Fibroblast of lung (primary cell): ENCODE data around the gene SURF1. TPM values are rescaled to one million over a fixed set of nuclear protein-coding genes. Genes with fewer than 3 reads are reported as not detected.
"Not testable (repeated sequence)": the region's sequence is repeated elsewhere in the genome, so short reads cannot be mapped to it uniquely, and the experiment has no call there.

Experiments used
- DNase-seq, 2 donors: peaks; one replicate each; pipeline versions ENCODE4 v3.0.0 to v3.0.0-alpha.2; 2010; ENCODE audit warnings: low read depth in 2 of 2
- H2AFZ ChIP-seq: 2 replicates; pipeline ENCODE4 v1.5.1; 2012; ENCODE audit warnings: low read length, control low read depth, inconsistent platforms
- H3K27ac ChIP-seq: 2 replicates; pipeline ENCODE4 v1.5.1; 2011; ENCODE audit warnings: low read length, control low read depth; ENCODE audit not compliant: insufficient read depth
- H3K27me3 ChIP-seq: 2 replicates; pipeline ENCODE4 v1.5.1; 2011; ENCODE audit warnings: mild to moderate bottlenecking, low read length; ENCODE audit not compliant: control insufficient read depth, insufficient read depth
- H3K36me3 ChIP-seq: 2 replicates; pipeline ENCODE4 v1.5.1; 2011; ENCODE audit warnings: low read length; ENCODE audit not compliant: control insufficient read depth, insufficient read depth
- H3K4me1 ChIP-seq: 2 replicates; pipeline ENCODE4 v1.5.1; 2011; ENCODE audit warnings: low read length; ENCODE audit not compliant: control insufficient read depth, insufficient read depth; ENCODE audit errors: extremely low read depth
- H3K4me2 ChIP-seq: 2 replicates; pipeline ENCODE4 v1.5.1; 2011; ENCODE audit warnings: low read length, control low read depth; ENCODE audit not compliant: insufficient read depth; ENCODE audit errors: extremely low read depth
- H3K4me3 ChIP-seq, 4 experiments: fragments of 200-600 bp in 1 of 4; sonication (generic) in 1 of 4; replicated peaks in 1 of 4; 2 replicates each; pipeline ENCODE4 v1.5.1; 2011 to 2016; ENCODE audit warnings: low read length in 4 of 4, low read depth in 3 of 4, mild to moderate bottlenecking in 3 of 4, control low read depth in 2 of 4, inconsistent platforms in 1 of 4, mixed read lengths in 1 of 4; ENCODE audit not compliant: insufficient read depth in 1 of 4; ENCODE audit errors: control extremely low read depth in 1 of 4
- H3K79me2 ChIP-seq: 2 replicates; pipeline ENCODE4 v1.5.1; 2012; ENCODE audit warnings: mild to moderate bottlenecking, low read length, inconsistent platforms; ENCODE audit not compliant: control insufficient read depth, insufficient read depth
- H3K9ac ChIP-seq: 2 replicates; pipeline ENCODE4 v1.5.1; 2011; ENCODE audit warnings: mild to moderate bottlenecking, low read length, control low read depth; ENCODE audit not compliant: insufficient read depth
- H3K9me3 ChIP-seq: 2 replicates; pipeline ENCODE4 v1.5.1; 2012; ENCODE audit warnings: low read depth, low read length; ENCODE audit not compliant: control insufficient read depth, insufficient read depth
- H4K20me1 ChIP-seq: 2 replicates; pipeline ENCODE4 v1.5.1; 2011; ENCODE audit warnings: low read length; ENCODE audit not compliant: control insufficient read depth, insufficient read depth; ENCODE audit errors: extremely low read depth
- EZH2 ChIP-seq: IDR thresholded peaks from 2 replicates; pipeline ENCODE4 v1.5.1; 2012; ENCODE audit warnings: low read length, control low read depth, mild to moderate bottlenecking; ENCODE audit errors: missing control alignments
- polyA plus RNA-seq, 2 donors: library from polyadenylated mRNA; depleted of rRNA in 1 of 2; stranded (reverse) in 1 of 2; unstranded in 1 of 2; fragments of >200 nt; gene quantifications; 2 replicates each; pipeline ENCODE4 v1.2.1, GENCODE V29; 2011 to 2012; ENCODE audit warnings: missing spikeins in 1 of 2
- total RNA-seq: library from RNA; depleted of rRNA; stranded (reverse); fragments of >200 nt; gene quantifications from 2 replicates; pipeline ENCODE4 v1.2.1, GENCODE V29; 2014
- TF ChIP-seq, protein P1 (sequence below), 2 donors: IDR thresholded peaks in 1 of 2; conservative IDR thresholded peaks in 1 of 2; 1 replicate in 1 of 2; 2 replicates in 1 of 2; pipeline ENCODE4 v1.5.1; 2011 to 2012; ENCODE audit warnings: low read length in 2 of 2, control low read depth in 1 of 2, inconsistent platforms in 1 of 2, low read depth in 1 of 2, mild to moderate bottlenecking in 1 of 2

SURF1 gene
- total and polyA plus RNA-seq, 2 donors (not counting 1 experiment from before 2014, with no cell fraction given), result 27.9 to 31.7 TPM

DNA sequence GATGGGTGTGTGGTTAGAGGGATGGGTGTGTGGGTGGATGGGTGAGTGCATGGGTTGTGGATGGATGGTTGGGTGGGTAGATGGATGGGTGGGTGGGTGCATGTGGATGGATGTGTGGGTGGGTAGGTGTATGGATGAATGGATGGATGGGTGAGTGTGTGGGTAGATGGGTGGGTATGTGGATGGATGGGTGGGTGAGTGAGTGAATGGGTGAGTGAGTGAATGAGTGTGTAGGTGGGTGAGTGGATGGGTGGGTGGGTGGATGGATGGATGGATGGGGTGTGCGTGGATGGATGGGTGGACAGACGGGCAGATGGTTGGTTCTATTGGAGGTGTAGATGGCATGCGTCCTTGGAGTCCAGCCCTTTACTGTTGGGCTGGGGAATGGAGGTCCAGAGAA, 37.1 kb upstream of the SURF1 start:
- TF ChIP-seq, protein P1, sequence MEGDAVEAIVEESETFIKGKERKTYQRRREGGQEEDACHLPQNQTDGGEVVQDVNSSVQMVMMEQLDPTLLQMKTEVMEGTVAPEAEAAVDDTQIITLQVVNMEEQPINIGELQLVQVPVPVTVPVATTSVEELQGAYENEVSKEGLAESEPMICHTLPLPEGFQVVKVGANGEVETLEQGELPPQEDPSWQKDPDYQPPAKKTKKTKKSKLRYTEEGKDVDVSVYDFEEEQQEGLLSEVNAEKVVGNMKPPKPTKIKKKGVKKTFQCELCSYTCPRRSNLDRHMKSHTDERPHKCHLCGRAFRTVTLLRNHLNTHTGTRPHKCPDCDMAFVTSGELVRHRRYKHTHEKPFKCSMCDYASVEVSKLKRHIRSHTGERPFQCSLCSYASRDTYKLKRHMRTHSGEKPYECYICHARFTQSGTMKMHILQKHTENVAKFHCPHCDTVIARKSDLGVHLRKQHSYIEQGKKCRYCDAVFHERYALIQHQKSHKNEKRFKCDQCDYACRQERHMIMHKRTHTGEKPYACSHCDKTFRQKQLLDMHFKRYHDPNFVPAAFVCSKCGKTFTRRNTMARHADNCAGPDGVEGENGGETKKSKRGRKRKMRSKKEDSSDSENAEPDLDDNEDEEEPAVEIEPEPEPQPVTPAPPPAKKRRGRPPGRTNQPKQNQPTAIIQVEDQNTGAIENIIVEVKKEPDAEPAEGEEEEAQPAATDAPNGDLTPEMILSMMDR (conservative IDR thresholded peaks at IDR 0.05 in 1 of 2, IDR thresholded peaks at IDR 0.05 in 1 of 2; ENCODE audit: low read depth in 1 of 2, low read length in 2 of 2), result no peak
- no peak for TF ChIP-seq EZH2
- H3K36me3 ChIP-seq, result no peaks in the 10 kb centered on the region
- H3K27ac ChIP-seq, result no peak overlapping the region
- no peaks in the 10 kb centered on the region for H3K9me3 ChIP-seq
- no peak overlapping the region for H3K4me3 ChIP-seq
- no peak overlapping the region for H2AFZ ChIP-seq
- H3K27me3 ChIP-seq, result peaks cover 6% of the 10 kb centered on the region
- H3K4me1 ChIP-seq, result no peaks in the 10 kb centered on the region
- H3K4me2 ChIP-seq, result no peak overlapping the region
- no peak overlapping the region for H3K9ac ChIP-seq
- H4K20me1 ChIP-seq, result no peaks in the 10 kb centered on the region
- no peaks in the 10 kb centered on the region for H3K79me2 ChIP-seq
- DNase-seq, result no peak

- not testable (repeated sequence) for DNase-seq, H3K4me2 ChIP-seq, H3K79me2 ChIP-seq, H4K20me1 ChIP-seq, H3K36me3 ChIP-seq, H3K4me1 ChIP-seq, H3K27ac ChIP-seq, H3K9me3 ChIP-seq, H3K27me3 ChIP-seq, H2AFZ ChIP-seq, H3K4me3 ChIP-seq, H3K9ac ChIP-seq
Measured at GRCh38 chr9:133392308-133392707, 36.0 kb upstream of the SURF1 start.

DNA sequence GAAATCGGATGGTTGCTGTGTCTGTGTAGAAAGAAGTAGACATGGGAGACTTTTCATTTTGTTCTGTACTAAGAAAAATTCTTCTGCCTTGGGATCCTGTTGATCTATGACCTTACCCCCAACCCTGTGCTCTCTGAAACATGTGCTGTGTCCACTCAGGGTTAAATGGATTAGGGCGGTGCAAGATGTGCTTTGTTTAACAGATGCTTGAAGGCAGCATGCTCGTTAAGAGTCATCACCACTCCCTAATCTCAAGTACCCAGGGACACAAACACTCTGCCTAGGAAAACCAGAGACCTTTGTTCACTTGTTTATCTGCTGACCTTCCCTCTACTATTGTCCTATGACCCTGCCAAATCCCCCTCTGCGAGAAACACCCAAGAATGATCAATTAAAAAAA, 35.2 kb upstream of the SURF1 start:
- not testable (repeated sequence) for DNase-seq, H3K9me3 ChIP-seq, H3K4me3 ChIP-seq

GRCh38 chr9:133390713-133391112, 34.4 kb upstream of the SURF1 start:
- no peak overlapping the region for H3K9ac ChIP-seq
- no peaks in the 10 kb centered on the region for H3K4me1 ChIP-seq
- no peak overlapping the region for H3K4me3 ChIP-seq
- H4K20me1 ChIP-seq, result no peaks in the 10 kb centered on the region
- peaks cover 6% of the 10 kb centered on the region for H3K27me3 ChIP-seq
- no peaks in the 10 kb centered on the region for H3K36me3 ChIP-seq
- no peaks in the 10 kb centered on the region for H3K79me2 ChIP-seq
- H3K4me2 ChIP-seq, result no peak overlapping the region
- no peak for DNase-seq
- H3K27ac ChIP-seq, result no peak overlapping the region
- H3K9me3 ChIP-seq, result no peaks in the 10 kb centered on the region
- TF ChIP-seq, protein P1 (conservative IDR thresholded peaks at IDR 0.05 in 1 of 2, IDR thresholded peaks at IDR 0.05 in 1 of 2; ENCODE audit: low read depth in 1 of 2, low read length in 2 of 2), result no peak
- no peak for TF ChIP-seq EZH2
- H2AFZ ChIP-seq, result no peak overlapping the region

More for the DNA sequence above, 35.2 kb upstream of the SURF1 start:
- not testable (repeated sequence) for H3K27me3 ChIP-seq, H2AFZ ChIP-seq, H3K27ac ChIP-seq, H3K4me2 ChIP-seq, H4K20me1 ChIP-seq, H3K36me3 ChIP-seq, H3K79me2 ChIP-seq, H3K9ac ChIP-seq, H3K4me1 ChIP-seq
